Suppressor macrophage treated with lipopolysaccharide for 4 hours (primary cell): ENCODE data around the gene HSD17B13.

Source experiments
- DNase-seq: peaks from one replicate; pipeline ENCODE4 v3.0.0-alpha.2; 2020

The HSD17B13 gene

GRCh38 chr4:87260477-87260876 is 62.2 kb downstream of the HSD17B13 start:
- DNase-seq, result no peak

- no peak for DNase-seq
These were observed 64.0 kb downstream of the HSD17B13 start for GRCh38 chr4:87258677-87259076.

GRCh38 chr4:87257523-87257922 is 65.2 kb downstream of the HSD17B13 start:
- no peak for DNase-seq

GRCh38 chr4:87255755-87256154 is 66.9 kb downstream of the HSD17B13 start:
- DNase-seq, result no peak
